Glomerular endothelial cell (primary cell): ENCODE results near the gene NCL. TPM values are rescaled to one million over a fixed set of nuclear protein-coding genes. Genes with fewer than 3 reads are reported as not detected.
"Not testable (repeated sequence)": the region's sequence is repeated elsewhere in the genome, so short reads cannot be mapped to it uniquely, and the experiment has no call there.

Experiments used
- DNase-seq: peaks from one replicate; pipeline ENCODE4 v3.0.0-alpha.2; 2011; ENCODE audit warnings: low read depth, low spot score; ENCODE audit errors: extremely low read depth
- total RNA-seq: library from RNA; depleted of rRNA; stranded (reverse); fragments of >200 nt; gene quantifications from 2 replicates; pipeline ENCODE4 v1.2.3, GENCODE V29; 2015

The NCL gene
- total RNA-seq, 1 donor from 2014 or later: 224 TPM

- DNase-seq: no peak
Measured at GRCh38 chr2:231431606-231432005, 32.7 kb downstream of the NCL start.

DNA sequence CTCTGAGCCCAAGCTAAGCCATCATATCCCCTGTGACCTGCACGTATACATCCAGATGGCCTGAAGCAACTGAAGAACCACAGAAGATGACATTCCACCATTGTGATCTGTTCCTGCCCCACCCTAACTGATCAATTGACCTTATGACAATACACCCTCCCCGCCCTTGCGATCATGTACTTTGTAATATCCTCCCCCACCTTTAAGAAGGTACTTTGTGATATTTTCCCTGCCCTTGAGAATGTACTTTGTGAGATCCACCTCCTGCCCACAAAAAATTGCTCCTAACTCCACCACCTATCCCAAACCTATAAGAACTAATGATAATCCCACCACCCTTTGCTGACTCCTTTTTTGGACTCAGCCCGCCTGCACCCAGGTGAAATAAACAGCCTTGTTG lies 33.8 kb downstream of the NCL start:
- DNase-seq: not testable (repeated sequence)

DNA sequence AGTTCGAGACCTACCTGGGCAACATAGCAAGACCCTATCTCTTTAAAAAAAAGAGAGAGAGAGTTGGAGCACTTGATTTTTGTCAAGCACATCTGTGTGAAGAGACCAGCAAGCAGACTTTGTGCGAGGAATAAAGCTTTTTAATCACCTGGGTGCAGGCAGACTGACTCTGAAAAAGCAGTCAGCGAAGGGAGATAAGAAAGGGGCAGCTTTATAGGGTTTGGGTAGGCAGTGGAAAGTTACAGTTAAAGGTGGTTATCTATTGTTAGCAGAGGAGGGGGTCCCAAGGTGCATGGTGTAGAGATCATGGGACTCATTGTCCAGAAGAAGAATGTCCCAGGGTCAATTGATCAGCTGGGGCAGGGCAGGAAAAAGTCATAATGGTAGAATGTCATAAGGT lies 34.4 kb downstream of the NCL start:
- no peak for DNase-seq

GRCh38 chr2:231429152-231429551 lies 35.1 kb downstream of the NCL start:
- no peak for DNase-seq

DNA sequence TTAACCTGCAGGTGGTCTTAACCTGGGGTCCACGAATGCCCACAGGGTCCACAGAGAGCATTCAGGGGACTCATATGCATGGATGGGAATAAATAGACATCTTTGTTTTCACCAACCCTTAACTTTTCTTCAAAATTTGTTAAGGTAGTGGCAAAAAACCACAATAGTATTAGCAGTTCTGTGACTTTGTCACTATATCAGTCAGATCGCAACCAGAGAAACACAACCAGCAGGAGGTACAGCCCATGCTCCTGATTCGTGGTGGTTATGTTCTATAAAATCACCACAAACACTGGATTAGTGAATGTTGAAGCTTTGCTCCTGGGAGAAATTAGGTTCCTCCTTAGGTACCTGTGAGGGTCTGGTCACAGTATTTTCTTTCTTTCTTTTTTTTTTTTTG lies 37.2 kb downstream of the NCL start:
- no peak for DNase-seq

DNA sequence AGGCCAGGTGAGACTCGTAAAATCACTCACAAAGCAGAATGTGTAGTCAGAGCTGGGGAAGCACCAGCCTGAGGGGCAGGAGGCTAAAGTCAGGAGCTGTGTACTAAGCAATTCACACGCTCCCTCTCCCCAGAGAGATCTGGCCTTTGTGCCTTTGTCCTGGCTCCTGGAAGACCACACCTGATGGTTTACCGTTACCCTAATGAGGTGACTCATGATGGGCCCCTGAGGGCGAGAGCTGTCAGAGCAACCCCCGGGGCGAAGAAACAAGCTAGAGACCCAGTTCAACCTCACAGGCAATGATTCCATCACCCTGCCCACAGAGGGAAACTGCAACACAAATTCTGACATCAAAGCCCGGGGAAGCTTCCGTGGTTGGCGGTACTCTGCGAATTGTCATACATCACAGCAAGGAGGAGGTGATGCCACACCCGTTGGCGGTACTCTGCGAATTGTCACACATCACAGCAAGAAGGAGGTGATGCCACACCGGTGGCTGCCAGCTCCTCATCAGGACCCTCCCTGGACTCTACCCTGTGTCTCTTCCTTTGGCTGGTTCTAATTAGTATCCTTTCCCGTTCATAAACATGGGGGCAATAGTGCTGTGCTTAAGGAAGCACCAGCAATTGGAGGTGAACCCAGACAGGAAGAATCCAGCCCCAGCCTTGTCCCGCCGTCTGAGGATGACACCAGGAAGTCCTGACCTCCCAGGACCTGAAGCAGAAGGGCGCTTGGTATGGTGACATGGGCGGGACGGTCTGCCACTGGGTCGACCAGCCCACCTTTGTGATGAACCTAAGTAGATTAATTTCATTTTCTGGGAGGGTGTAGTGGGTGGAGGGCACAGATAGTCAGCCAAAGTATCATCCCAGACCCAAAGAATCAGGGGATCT lies 38.2 kb downstream of the NCL start:
- DNase-seq: no peak

GRCh38 chr2:231425291-231425810 lies 38.9 kb downstream of the NCL start:
- DNase-seq: no peak

GRCh38 chr2:231423176-231423575 lies 41.1 kb downstream of the NCL start:
- DNase-seq: no peak

- DNase-seq: no peak
Measured at GRCh38 chr2:231422056-231422455, 42.2 kb downstream of the NCL start.

GRCh38 chr2:231421051-231421580 lies 43.2 kb downstream of the NCL start:
- no peak for DNase-seq

- DNase-seq: no peak
Measured at GRCh38 chr2:231418820-231419640, 45.3 kb downstream of the NCL start.

- DNase-seq: no peak
Measured at GRCh38 chr2:231415029-231415428, 49.3 kb downstream of the NCL start.

DNA sequence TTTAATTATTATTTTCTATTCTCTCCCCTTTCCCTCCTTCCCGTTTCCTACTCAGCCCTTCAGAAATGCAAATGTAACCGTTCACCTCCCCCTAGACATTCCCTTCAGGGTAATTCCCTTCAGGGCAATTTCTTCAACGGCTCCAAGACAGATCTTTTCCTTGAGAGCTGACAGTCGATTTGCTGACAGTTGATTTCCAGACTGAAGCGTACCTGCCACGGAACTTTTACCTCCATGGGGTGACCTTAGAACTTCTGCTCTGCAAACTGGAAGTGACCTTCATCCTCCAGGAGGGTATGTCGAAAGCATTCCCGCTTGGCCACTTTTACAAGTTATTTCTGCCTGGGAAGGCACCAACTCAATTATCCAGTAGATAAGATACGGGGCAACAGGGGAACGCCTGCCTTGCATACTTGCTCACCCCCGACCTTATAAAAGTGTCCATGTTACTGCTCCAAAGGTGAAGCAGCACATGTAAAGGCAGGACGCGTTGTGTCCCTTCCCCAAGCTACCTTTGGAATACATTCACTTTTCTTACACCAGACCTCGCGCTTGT lies 50.3 kb downstream of the NCL start:
- DNase-seq: no peak

- no peak for DNase-seq
Measured at GRCh38 chr2:231413456-231413855, 50.8 kb downstream of the NCL start.

- DNase-seq: no peak
Measured at GRCh38 chr2:231412618-231412963, 51.7 kb downstream of the NCL start.

GRCh38 chr2:231411831-231412617 lies 52.3 kb downstream of the NCL start:
- DNase-seq: no peak

- DNase-seq: no peak
Measured at GRCh38 chr2:231411237-231411636, 53.0 kb downstream of the NCL start.

GRCh38 chr2:231410293-231411004 lies 53.8 kb downstream of the NCL start:
- DNase-seq: no peak

GRCh38 chr2:231409776-231410175 lies 54.5 kb downstream of the NCL start:
- DNase-seq: no peak

- not testable (repeated sequence) for DNase-seq
Measured at GRCh38 chr2:231408304-231408703, 56.0 kb downstream of the NCL start.
